DOHH2 (cell line): Measurements from ENCODE around the gene ARFGAP2.

ENCODE experiments used
- H3F3A ChIP-seq: fragments of 200-600 bp; sonication (generic), shearing (Covaris generic); 2 replicates; pipeline ENCODE4 v1.6.0; 2016; ENCODE audit warnings: antibody characterized with exemption, mild to moderate bottlenecking; ENCODE audit not compliant: control insufficient read depth, insufficient read depth
- H3K27ac ChIP-seq: fragments of 200-600 bp; sonication (generic); 2 replicates; pipeline ENCODE4 v1.5.1; 2014; ENCODE audit warnings: low read depth, mild to moderate bottlenecking, low read length, moderate library complexity
- H3K27me3 ChIP-seq: fragments of 200-600 bp; sonication (generic); 2 replicates; pipeline ENCODE4 v1.6.1; 2014; ENCODE audit warnings: mild to moderate bottlenecking, low read length, mixed read lengths; ENCODE audit not compliant: control insufficient read depth
- H3K36me3 ChIP-seq: fragments of 200-600 bp; sonication (generic); 2 replicates; pipeline ENCODE4 v1.6.1; 2014; ENCODE audit warnings: mild to moderate bottlenecking, low read length, moderate library complexity, mixed read lengths; ENCODE audit not compliant: control insufficient read depth
- H3K4me1 ChIP-seq: fragments of 200-600 bp; sonication (generic); 2 replicates; pipeline ENCODE4 v1.6.1; 2014; ENCODE audit warnings: mild to moderate bottlenecking, low read length, mixed read lengths; ENCODE audit not compliant: control insufficient read depth
- H3K4me2 ChIP-seq: fragments of 200-600 bp; sonication (generic); 2 replicates; pipeline ENCODE4 v1.6.0; 2014; ENCODE audit warnings: mild to moderate bottlenecking, low read length, moderate library complexity
- H3K4me3 ChIP-seq: fragments of 200-600 bp; sonication (generic); 2 replicates; pipeline ENCODE4 v1.5.1; 2014; ENCODE audit warnings: mild to moderate bottlenecking, low read length, mixed read lengths
- H3K79me2 ChIP-seq: fragments of 200-600 bp; sonication (generic); 2 replicates; pipeline ENCODE4 v1.6.1; 2014; ENCODE audit warnings: mild to moderate bottlenecking, low read length, mixed read lengths; ENCODE audit not compliant: control insufficient read depth
- H3K9me2 ChIP-seq: fragments of 200-600 bp; sonication (generic); replicated peaks from 2 replicates; pipeline ENCODE4 v1.6.1; 2014; ENCODE audit warnings: mild to moderate bottlenecking, low read length, mixed read lengths; ENCODE audit not compliant: control insufficient read depth
- H3K9me3 ChIP-seq: fragments of 200-600 bp; sonication (generic); 2 replicates; pipeline ENCODE4 v1.6.1; 2014; ENCODE audit warnings: antibody characterized with exemption, low read length, mixed read lengths; ENCODE audit not compliant: control insufficient read depth, insufficient read depth
- H4K20me1 ChIP-seq: fragments of 200-600 bp; sonication (generic); 2 replicates; pipeline ENCODE4 v1.6.0; 2014; ENCODE audit warnings: low read depth, mild to moderate bottlenecking, antibody characterized with exemption, low read length, moderate library complexity; ENCODE audit not compliant: control insufficient read depth, insufficient read depth
- EZH2phosphoT487 ChIP-seq: fragments of 200-600 bp; sonication (generic); IDR thresholded peaks from 2 replicates; pipeline ENCODE4 v1.6.1; 2017; ENCODE audit warnings: borderline replicate concordance, mild to moderate bottlenecking, antibody characterized with exemption, low read length, moderate library complexity, mixed read lengths
- TF ChIP-seq, protein P1 (sequence below): fragments of 200-600 bp; sonication (generic); IDR thresholded peaks from one replicate; pipeline ENCODE4 v1.5.1; 2014; ENCODE audit warnings: antibody characterized with exemption, mild to moderate bottlenecking, low read depth, low read length; ENCODE audit not compliant: poor library complexity, severe bottlenecking

ARFGAP2 gene

DNA sequence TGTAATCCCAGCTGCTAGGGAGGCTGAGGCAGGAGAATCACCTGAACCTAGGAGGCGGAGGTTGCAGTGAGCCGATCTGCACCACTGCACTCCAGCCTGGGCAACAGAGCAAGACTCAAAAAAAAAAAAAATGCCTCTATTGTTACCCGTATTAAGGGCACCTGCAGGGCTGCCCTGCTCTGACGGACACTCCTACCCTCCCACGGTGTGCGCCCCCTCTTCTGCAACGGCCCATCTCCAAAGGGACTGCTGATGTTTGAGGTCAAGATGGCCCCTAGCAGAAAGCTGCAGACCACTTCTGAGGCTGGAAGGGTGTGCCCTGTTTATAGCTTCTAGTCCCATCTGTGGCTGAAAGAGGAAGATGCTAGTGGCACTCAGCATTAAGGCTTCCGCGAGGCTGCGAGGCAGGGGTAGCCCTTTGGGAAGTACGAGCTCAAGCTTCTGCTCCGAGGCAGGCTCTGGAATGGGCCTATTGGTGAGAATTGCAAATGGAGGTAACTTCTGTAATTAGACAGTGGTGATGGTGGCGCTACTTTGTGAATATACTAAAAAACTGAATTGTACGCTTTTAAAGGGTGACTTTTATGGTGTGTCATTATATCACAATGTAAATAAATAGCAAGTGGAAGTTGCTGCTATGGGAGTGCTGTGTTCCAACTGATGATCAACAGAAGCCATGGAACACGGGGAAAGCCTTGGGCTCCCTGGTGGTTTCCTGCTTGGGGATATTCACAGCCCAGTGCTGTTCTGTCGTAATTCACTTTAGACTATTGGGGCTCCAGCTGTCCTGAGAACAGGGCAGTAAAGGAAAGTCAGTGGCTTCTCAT lies 24.3 kb downstream of the ARFGAP2 start:
- Histone ChIP-seq H3K9me2 (no peaks in the 10 kb centered on the region), H3K27me3 (no peaks in the 10 kb centered on the region)
- TF ChIP-seq, protein P1, sequence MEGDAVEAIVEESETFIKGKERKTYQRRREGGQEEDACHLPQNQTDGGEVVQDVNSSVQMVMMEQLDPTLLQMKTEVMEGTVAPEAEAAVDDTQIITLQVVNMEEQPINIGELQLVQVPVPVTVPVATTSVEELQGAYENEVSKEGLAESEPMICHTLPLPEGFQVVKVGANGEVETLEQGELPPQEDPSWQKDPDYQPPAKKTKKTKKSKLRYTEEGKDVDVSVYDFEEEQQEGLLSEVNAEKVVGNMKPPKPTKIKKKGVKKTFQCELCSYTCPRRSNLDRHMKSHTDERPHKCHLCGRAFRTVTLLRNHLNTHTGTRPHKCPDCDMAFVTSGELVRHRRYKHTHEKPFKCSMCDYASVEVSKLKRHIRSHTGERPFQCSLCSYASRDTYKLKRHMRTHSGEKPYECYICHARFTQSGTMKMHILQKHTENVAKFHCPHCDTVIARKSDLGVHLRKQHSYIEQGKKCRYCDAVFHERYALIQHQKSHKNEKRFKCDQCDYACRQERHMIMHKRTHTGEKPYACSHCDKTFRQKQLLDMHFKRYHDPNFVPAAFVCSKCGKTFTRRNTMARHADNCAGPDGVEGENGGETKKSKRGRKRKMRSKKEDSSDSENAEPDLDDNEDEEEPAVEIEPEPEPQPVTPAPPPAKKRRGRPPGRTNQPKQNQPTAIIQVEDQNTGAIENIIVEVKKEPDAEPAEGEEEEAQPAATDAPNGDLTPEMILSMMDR, result no peak
- no peak for TF ChIP-seq EZH2phosphoT487

DNA sequence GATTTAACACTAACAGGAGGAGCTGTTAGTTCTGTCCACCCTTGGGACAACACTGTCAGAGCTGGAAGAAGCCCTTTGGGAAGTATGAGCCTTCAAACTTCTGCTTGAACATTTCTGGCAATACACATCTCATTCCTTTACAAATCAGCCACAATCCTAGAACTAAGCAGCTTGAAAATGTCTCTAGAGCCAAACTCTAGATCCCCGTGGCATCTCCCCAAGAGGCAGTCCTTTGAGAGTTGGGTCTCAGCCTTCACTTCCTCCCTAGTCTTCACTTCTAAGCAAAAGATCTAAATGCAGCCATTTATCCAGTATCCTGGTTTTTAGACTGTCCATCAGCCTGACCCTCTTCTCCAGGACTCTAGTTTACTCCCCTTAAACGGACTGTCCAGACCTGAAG lies 26.9 kb downstream of the ARFGAP2 start:
- TF ChIP-seq EZH2phosphoT487, result no peak
- TF ChIP-seq, protein P1, result no peak
- Histone ChIP-seq H3K27ac (no peak overlapping the region), H4K20me1 (no peaks in the 10 kb centered on the region), H3K27me3 (no peaks in the 10 kb centered on the region), H3K4me2 (no peak overlapping the region), H3K79me2 (no peaks in the 10 kb centered on the region), H3K36me3 (no peaks in the 10 kb centered on the region), H3K4me1 (peaks cover 52% of the 10 kb centered on the region), H3K9me3 (no peaks in the 10 kb centered on the region), H3K4me3 (no peak overlapping the region), H3K9me2 (no peaks in the 10 kb centered on the region), H3F3A (peaks cover 3% of the 10 kb centered on the region; the same call in 1 of the 2 replicates)

More for the DNA sequence above, 24.3 kb downstream of the ARFGAP2 start:
- Histone ChIP-seq H3K27ac (peak overlapping the region; percentile 56), H3K4me3 (peak overlapping the region; percentile 49), H3F3A (peaks cover 3% of the 10 kb centered on the region; the same call in 1 of the 2 replicates), H3K4me1 (peaks cover 54% of the 10 kb centered on the region), H4K20me1 (no peaks in the 10 kb centered on the region), H3K36me3 (no peaks in the 10 kb centered on the region), H3K9me3 (no peaks in the 10 kb centered on the region), H3K79me2 (no peaks in the 10 kb centered on the region), H3K4me2 (peak overlapping the region; percentile 63)

DNA sequence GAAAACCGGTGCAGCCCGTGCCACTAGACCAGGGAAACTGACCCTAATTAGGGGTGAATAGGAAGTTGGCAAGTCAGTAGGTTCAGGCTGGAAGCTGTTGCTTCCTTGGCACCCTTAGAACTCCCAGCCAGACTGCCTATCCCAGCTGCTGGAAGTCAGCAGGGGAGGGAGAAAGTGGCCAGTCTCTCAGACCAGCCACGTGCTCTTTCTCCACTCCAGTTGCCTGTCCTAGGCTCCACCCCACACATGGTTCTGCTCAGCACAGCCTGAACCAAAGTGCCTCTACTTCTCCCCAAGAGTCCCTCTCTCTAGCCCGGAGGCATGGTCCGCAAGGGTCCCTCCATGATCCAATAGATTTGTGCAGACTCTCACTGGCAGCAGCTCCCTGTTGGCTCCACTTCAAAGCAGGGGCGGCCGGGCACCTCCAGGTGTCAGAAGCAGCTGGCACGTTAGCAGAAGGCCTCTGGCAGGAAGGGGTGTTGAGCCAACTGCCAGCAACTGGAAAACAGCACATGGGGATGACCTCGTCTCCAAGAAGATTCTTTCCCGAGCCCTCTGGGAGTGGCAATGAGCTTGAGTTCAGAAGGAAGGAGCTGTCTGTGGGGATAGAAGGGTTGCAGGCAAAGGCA lies 27.7 kb downstream of the ARFGAP2 start:
- H3K4me2 ChIP-seq, result no peak overlapping the region
- no peaks in the 10 kb centered on the region for H4K20me1 ChIP-seq
- no peaks in the 10 kb centered on the region for H3K9me2 ChIP-seq
- H3K27me3 ChIP-seq, result no peaks in the 10 kb centered on the region
- TF ChIP-seq, protein P1, result no peak
- TF ChIP-seq EZH2phosphoT487, result no peak
- no peak overlapping the region for H3K4me3 ChIP-seq
- peaks cover 3% of the 10 kb centered on the region; the same call in 1 of the 2 replicates for H3F3A ChIP-seq
- H3K36me3 ChIP-seq, result no peaks in the 10 kb centered on the region
- H3K4me1 ChIP-seq, result peaks cover 45% of the 10 kb centered on the region
- no peaks in the 10 kb centered on the region for H3K79me2 ChIP-seq
- H3K9me3 ChIP-seq, result no peaks in the 10 kb centered on the region
- no peak overlapping the region for H3K27ac ChIP-seq
